Activated CD8-positive, alpha-beta memory T cell treated with anti-CD3 and anti-CD28 coated beads, Interleukin-2, amount 10 ng/mL, durations not matched to agents 7 days and 5 days (primary cell): ENCODE results near the gene SLC39A3. TPM values are rescaled to one million over a fixed set of nuclear protein-coding genes. Genes with fewer than 3 reads are reported as not detected.

Experiments
- ATAC-seq: fragments of 150-1000 bp; cut with Tn5 transposase; one replicate; pipeline ENCODE4 v1.10.0; 2021; ENCODE audit warnings: moderate library complexity
- CTCF ChIA-PET: fragments of 350-600 bp; sonication (Branson Sonifier 250); formaldehyde crosslinking; loops from one replicate; lab custom pipeline; 2021; ENCODE audit warnings: antibody characterized with exemption; lab: Charles Lee
- DNase-seq: peaks from one replicate; pipeline ENCODE4 v3.0.0-alpha.2; 2020
- H3K27ac Mint-ChIP-seq: one replicate; pipeline ENCODE4 v1.8.0; 2021; ENCODE audit warnings: mild to moderate bottlenecking, mixed read lengths
- H3K27me3 Mint-ChIP-seq: one replicate; pipeline ENCODE4 v1.8.0; 2021; ENCODE audit warnings: mixed read lengths
- H3K36me3 Mint-ChIP-seq: one replicate; pipeline ENCODE4 v1.8.0; 2021; ENCODE audit warnings: mild to moderate bottlenecking, mixed read lengths
- H3K4me1 Mint-ChIP-seq: one replicate; pipeline ENCODE4 v1.8.0; 2021; ENCODE audit warnings: mixed read lengths
- H3K4me3 Mint-ChIP-seq: one replicate; pipeline ENCODE4 v1.8.0; 2021; ENCODE audit warnings: mild to moderate bottlenecking, moderate library complexity, mixed read lengths
- H3K9me3 Mint-ChIP-seq: one replicate; pipeline ENCODE4 v1.8.0; 2022; ENCODE audit warnings: low read depth, mixed read lengths
- total RNA-seq, 2 experiments: library from RNA; stranded (reverse); gene quantifications; one replicate each; pipeline ENCODE4 v1.2.3, GENCODE V29; 2021

Gene SLC39A3
- total RNA-seq, 2 experiments from 2014 or later: 36.9 to 41.3 TPM

- H3K27me3 Mint-ChIP-seq: no peaks in the 10 kb centered on the region
- H3K36me3 Mint-ChIP-seq: peaks cover 12% of the 10 kb centered on the region
- peak; percentile 88 for ATAC-seq
- peak; percentile 89 for DNase-seq
- H3K27ac Mint-ChIP-seq: peak overlapping the region; percentile 85
- peak overlapping the region; percentile 69 for H3K4me3 Mint-ChIP-seq
- peaks cover 31% of the 10 kb centered on the region for H3K4me1 Mint-ChIP-seq
- CTCF ChIA-PET: interaction anchor here (1.3 kb wide), 1 partner anchor 127 kb away, joined by 7 read pairs; no protein-coding TSS in a partner anchor
- H3K9me3 Mint-ChIP-seq: no peaks in the 10 kb centered on the region
Observed at GRCh38 chr19:2775556-2776430, 36.0 kb upstream of the SLC39A3 start.

- Mint-ChIP-seq H3K9me3 (no peaks in the 10 kb centered on the region), H3K4me3 (peak overlapping the region; percentile 69), H3K27ac (peak overlapping the region; percentile 85), H3K4me1 (peaks cover 26% of the 10 kb centered on the region), H3K36me3 (peaks cover 12% of the 10 kb centered on the region), H3K27me3 (no peaks in the 10 kb centered on the region)
- DNase-seq (no peak), ATAC-seq (no peak)
- CTCF ChIA-PET: interaction anchor here (1.3 kb wide), 1 partner anchor 127 kb away, joined by 7 read pairs; no protein-coding TSS in a partner anchor
Observed at GRCh38 chr19:2774953-2775555, 35.2 kb upstream of the SLC39A3 start.

- H3K36me3 Mint-ChIP-seq: peaks cover 10% of the 10 kb centered on the region
- no peak for ATAC-seq
- H3K27me3 Mint-ChIP-seq: no peaks in the 10 kb centered on the region
- no peaks in the 10 kb centered on the region for H3K9me3 Mint-ChIP-seq
- peaks cover 24% of the 10 kb centered on the region for H3K4me1 Mint-ChIP-seq
- DNase-seq: no peak
- H3K4me3 Mint-ChIP-seq: no peak overlapping the region
- no peak overlapping the region for H3K27ac Mint-ChIP-seq
- CTCF ChIA-PET: no interaction called here
Observed at GRCh38 chr19:2774083-2774679, 34.4 kb upstream of the SLC39A3 start.

- Mint-ChIP-seq H3K36me3 (peaks cover 7% of the 10 kb centered on the region), H3K27me3 (no peaks in the 10 kb centered on the region), H3K4me1 (peaks cover 22% of the 10 kb centered on the region), H3K27ac (no peak overlapping the region), H3K9me3 (no peaks in the 10 kb centered on the region), H3K4me3 (no peak overlapping the region)
- DNase-seq (no peak), ATAC-seq (no peak)
- CTCF ChIA-PET: no interaction called here
Observed at GRCh38 chr19:2771786-2772674, 32.2 kb upstream of the SLC39A3 start.

GRCh38 chr19:2770055-2771013, 30.5 kb upstream of the SLC39A3 start:
- DNase-seq: no peak
- H3K4me1 Mint-ChIP-seq: peaks cover 9% of the 10 kb centered on the region
- no peak overlapping the region for H3K4me3 Mint-ChIP-seq
- H3K36me3 Mint-ChIP-seq: peaks cover 4% of the 10 kb centered on the region
- ATAC-seq: no peak
- CTCF ChIA-PET: no interaction called here
- H3K9me3 Mint-ChIP-seq: no peaks in the 10 kb centered on the region
- no peaks in the 10 kb centered on the region for H3K27me3 Mint-ChIP-seq
- no peak overlapping the region for H3K27ac Mint-ChIP-seq

- Mint-ChIP-seq H3K9me3 (no peaks in the 10 kb centered on the region), H3K4me1 (peaks cover 2% of the 10 kb centered on the region), H3K36me3 (peaks cover 6% of the 10 kb centered on the region), H3K27ac (no peak overlapping the region), H3K4me3 (no peak overlapping the region), H3K27me3 (no peaks in the 10 kb centered on the region)
- DNase-seq: no peak
- CTCF ChIA-PET: interaction anchor here (0.8 kb wide), 1 partner anchor 20 kb away, joined by 3 read pairs; no protein-coding TSS in a partner anchor
- ATAC-seq: no peak
Observed at GRCh38 chr19:2769218-2769617, 29.4 kb upstream of the SLC39A3 start.

GRCh38 chr19:2768365-2769132, 28.7 kb upstream of the SLC39A3 start:
- no peak overlapping the region for H3K27ac Mint-ChIP-seq
- ATAC-seq: no peak
- DNase-seq: no peak
- H3K4me3 Mint-ChIP-seq: no peak overlapping the region
- peaks cover 2% of the 10 kb centered on the region for H3K4me1 Mint-ChIP-seq
- H3K36me3 Mint-ChIP-seq: peaks cover 6% of the 10 kb centered on the region
- H3K27me3 Mint-ChIP-seq: no peaks in the 10 kb centered on the region
- CTCF ChIA-PET: interaction anchor here (0.8 kb wide), 1 partner anchor 20 kb away, joined by 3 read pairs; no protein-coding TSS in a partner anchor
- no peaks in the 10 kb centered on the region for H3K9me3 Mint-ChIP-seq

GRCh38 chr19:2767688-2768087, 27.9 kb upstream of the SLC39A3 start:
- H3K27me3 Mint-ChIP-seq: no peaks in the 10 kb centered on the region
- H3K9me3 Mint-ChIP-seq: no peaks in the 10 kb centered on the region
- H3K36me3 Mint-ChIP-seq: peaks cover 6% of the 10 kb centered on the region
- DNase-seq (no peak), ATAC-seq (no peak)
- peaks cover 2% of the 10 kb centered on the region for H3K4me1 Mint-ChIP-seq
- no peak overlapping the region for H3K4me3 Mint-ChIP-seq
- H3K27ac Mint-ChIP-seq: no peak overlapping the region
- CTCF ChIA-PET: no interaction called here

- ATAC-seq (no peak), DNase-seq (no peak)
- CTCF ChIA-PET: no interaction called here
- Mint-ChIP-seq H3K4me3 (no peak overlapping the region), H3K27ac (no peak overlapping the region), H3K36me3 (peaks cover 6% of the 10 kb centered on the region), H3K9me3 (no peaks in the 10 kb centered on the region), H3K4me1 (no peaks in the 10 kb centered on the region), H3K27me3 (no peaks in the 10 kb centered on the region)
Observed at GRCh38 chr19:2766594-2767372, 27.0 kb upstream of the SLC39A3 start.

- CTCF ChIA-PET: interaction anchor here (1.5 to 2.1 kb wide), 2 partner anchors 18 to 117 kb away, joined by 3 to 7 read pairs; partner anchors contain the start of gene SGTA
- peaks cover 6% of the 10 kb centered on the region for H3K36me3 Mint-ChIP-seq
- no peaks in the 10 kb centered on the region for H3K9me3 Mint-ChIP-seq
- no peaks in the 10 kb centered on the region for H3K27me3 Mint-ChIP-seq
- no peaks in the 10 kb centered on the region for H3K4me1 Mint-ChIP-seq
- H3K27ac Mint-ChIP-seq: no peak overlapping the region
- H3K4me3 Mint-ChIP-seq: no peak overlapping the region
- DNase-seq: no peak
- no peak for ATAC-seq
Observed at GRCh38 chr19:2765376-2765775, 25.6 kb upstream of the SLC39A3 start.

GRCh38 chr19:2764945-2765344, 25.1 kb upstream of the SLC39A3 start:
- ATAC-seq: no peak
- CTCF ChIA-PET: interaction anchor here (1.5 to 2.1 kb wide), 2 partner anchors 18 to 117 kb away, joined by 3 to 7 read pairs; partner anchors contain the start of gene SGTA

More at GRCh38 chr19:2764945-2765344, 25.1 kb upstream of the SLC39A3 start:
- Mint-ChIP-seq H3K27ac (no peak overlapping the region), H3K27me3 (no peaks in the 10 kb centered on the region), H3K9me3 (no peaks in the 10 kb centered on the region), H3K36me3 (peaks cover 7% of the 10 kb centered on the region), H3K4me1 (peaks cover 1% of the 10 kb centered on the region), H3K4me3 (no peak overlapping the region)
- DNase-seq: no peak
